HepG2 (cell line): ENCODE results near the gene GALNTL6. TPM values are rescaled to one million over a fixed set of nuclear protein-coding genes. Genes with fewer than 3 reads are reported as not detected.

ENCODE experiments used
- ATAC-seq: fragments of 200-7000 bp; cut with Tn5 transposase; 3 replicates; pipeline ENCODE4 v1.9.1; 2020; ENCODE audit warnings: mild to moderate bottlenecking, moderate library complexity
- BruUV-seq: library from RNA; stranded (reverse); fragments of 400-500 nt; replicated peaks from 2 replicates; lab custom pipeline; 2021; lab: Mats Ljungman, UMichigan
- CTCF ChIA-PET: fragments of 300-600 bp; formaldehyde crosslinking; extraction: SDS; loops from one replicate; lab custom pipeline; 2021; ENCODE audit warnings: low total read pairs, inconsistent platforms, low intra/inter-chr PET ratio; lab: Yijun Ruan, JAX
- POLR2A ChIA-PET: fragments of 350-600 bp; sonication (Branson Sonifier 250); formaldehyde crosslinking; loops from one replicate; lab custom pipeline; 2020; ENCODE audit warnings: antibody characterized with exemption, inconsistent platforms; lab: Yijun Ruan, JAX
- DNase-seq: peaks from one replicate; pipeline ENCODE4 v3.0.0-alpha.2; 2015; ENCODE audit warnings: low spot score
- FAIRE-seq: peaks from 3 replicates; lab custom pipeline; 2011; peaks lifted over from hg19 to GRCh38; lab: Jason Lieb, UNC
- H2AFZ ChIP-seq: one replicate; pipeline ENCODE4 v1.6.1; 2011; ENCODE audit warnings: low read length, inconsistent platforms
- H3K27ac ChIP-seq: fragments of 300-600 bp; 3 replicates; pipeline ENCODE4 v1.8.0; 2011; ENCODE audit warnings: mixed run types, mild to moderate bottlenecking, mixed read lengths, low read length, inconsistent platforms; ENCODE audit not compliant: insufficient read depth; ENCODE audit errors: extremely low read length
- H3K27me3 ChIP-seq, 2 experiments: fragments of 200-600 bp in 1 of 2; 2 replicates in 1 of 2; 3 replicates in 1 of 2; pipeline versions ENCODE4 v1.6.0 to v1.8.0; 2011; ENCODE audit warnings: low read length in 2 of 2, mild to moderate bottlenecking in 2 of 2, moderate library complexity in 2 of 2, inconsistent platforms in 1 of 2; ENCODE audit not compliant: insufficient read depth in 2 of 2, control insufficient read depth in 1 of 2
- H3K36me3 ChIP-seq, 2 experiments: fragments of 200-600 bp in 1 of 2; replicated peaks in 1 of 2; 2 replicates in 1 of 2; 3 replicates in 1 of 2; pipeline versions ENCODE4 v1.5.1 to v1.8.0; 2011; ENCODE audit warnings: low read length in 2 of 2, inconsistent platforms in 1 of 2; ENCODE audit not compliant: insufficient read depth in 2 of 2, control insufficient read depth in 1 of 2
- H3K4me1 ChIP-seq: 2 replicates; pipeline ENCODE4 v1.5.1; 2012; ENCODE audit warnings: low read length, inconsistent platforms; ENCODE audit not compliant: insufficient read depth
- H3K4me2 ChIP-seq: 2 replicates; pipeline ENCODE4 v1.6.0; 2011; ENCODE audit warnings: low read depth, low read length, inconsistent platforms
- H3K4me3 ChIP-seq, 3 experiments: fragments of 200-600 bp in 1 of 3; sonication (generic), shearing (Covaris generic) in 1 of 3; replicated peaks in 1 of 3; 2 replicates each; pipeline ENCODE4 v1.5.1; 2011 to 2016; ENCODE audit warnings: low read length in 3 of 3, inconsistent platforms in 2 of 3, low read depth in 2 of 3, mild to moderate bottlenecking in 2 of 3, control low read depth in 1 of 3, mixed read lengths in 1 of 3; ENCODE audit not compliant: insufficient read depth in 1 of 3
- H3K79me2 ChIP-seq: one replicate; pipeline ENCODE4 v1.6.1; 2011; ENCODE audit warnings: low read length, inconsistent platforms; ENCODE audit not compliant: insufficient read depth
- H3K9ac ChIP-seq: 2 replicates; pipeline ENCODE4 v1.6.0; 2011; ENCODE audit warnings: mild to moderate bottlenecking, low read depth, low read length, inconsistent platforms; ENCODE audit not compliant: insufficient read depth
- H3K9me3 ChIP-seq: 2 replicates; pipeline ENCODE4 v1.5.1; 2012; ENCODE audit warnings: mild to moderate bottlenecking, low read length
- H4K20me1 ChIP-seq: 2 replicates; pipeline ENCODE4 v1.6.0; 2011; ENCODE audit warnings: inconsistent platforms, mild to moderate bottlenecking, low read length, moderate library complexity; ENCODE audit not compliant: insufficient read depth
- ATAD3A ChIP-seq: sonication (generic); formaldehyde crosslinking; IDR thresholded peaks from 2 replicates; pipeline ENCODE4 v1.4.0; 2020; ENCODE audit warnings: missing genetic modification reagents
- DNMT3B ChIP-seq: conservative IDR thresholded peaks from 2 replicates; pipeline ENCODE4 v1.6.1; 2016; ENCODE audit warnings: missing biosample characterization, control low read depth
- EEA1 ChIP-seq: sonication (generic); formaldehyde crosslinking; IDR thresholded peaks from 2 replicates; pipeline ENCODE4 v1.5.1; 2020; ENCODE audit warnings: mild to moderate bottlenecking, missing genetic modification reagents, borderline replicate concordance
- ISL2 ChIP-seq: sonication (generic); formaldehyde crosslinking; IDR thresholded peaks from 2 replicates; pipeline ENCODE4 v1.5.0; 2020; ENCODE audit warnings: missing genetic modification reagents
- SIN3A ChIP-seq: IDR thresholded peaks from 2 replicates; pipeline ENCODE4 v1.6.1; 2011; ENCODE audit warnings: low read depth, mild to moderate bottlenecking, control low read depth, low read length, borderline replicate concordance
- ZNF331 ChIP-seq: sonication (generic); formaldehyde crosslinking; IDR thresholded peaks from 2 replicates; pipeline ENCODE4 v1.4.0; 2020; ENCODE audit warnings: missing genetic modification reagents
- ZNF382 ChIP-seq: sonication (generic); formaldehyde crosslinking; IDR thresholded peaks from 2 replicates; pipeline ENCODE4 v1.5.0; 2020; ENCODE audit warnings: missing genetic modification reagents, mild to moderate bottlenecking, borderline replicate concordance
- ZNF550 ChIP-seq: sonication (generic); formaldehyde crosslinking; IDR thresholded peaks from 2 replicates; pipeline ENCODE4 v1.4.0; 2020; ENCODE audit warnings: mild to moderate bottlenecking, missing genetic modification reagents, borderline replicate concordance
- ZNF629 ChIP-seq: sonication (generic); formaldehyde crosslinking; conservative IDR thresholded peaks from 2 replicates; pipeline ENCODE4 v1.5.0; 2020; ENCODE audit warnings: missing genetic modification reagents
- WGBS: methylation state at CpG from one replicate; pipeline ENCODE4 v1.1.6; 2017; ENCODE audit warnings: low lambda C conversion rate; 5-methylcytosine and 5-hydroxymethylcytosine counted together
- in situ Hi-C: cut with HindIII; loops from 2 replicates; pipeline ENCODE4 v1.10.0; 2017; ENCODE audit warnings: low pct_unique_long_range_greater_than_20kb; ENCODE audit not compliant: extremely low pct_ligation_motif_present
- intact Hi-C: fragments of 100-400 bp; cut with micrococcal nuclease; formaldehyde crosslinking; loops from one replicate; pipeline ENCODE4 v1.10.0; 2022; ENCODE audit not compliant: unreplicated experiment
- polyA plus RNA-seq, 8 experiments: library from polyadenylated mRNA; depleted of rRNA in 3 of 8; stranded (reverse) in 7 of 8; unstranded in 1 of 8; fragments of >200 nt; fragmentation: Illumina TruSeq in 4 of 8; extraction: Trizol in 4 of 8; gene quantifications; 2 replicates each; pipeline versions ENCODE4 v1.2.1 to v1.2.3, GENCODE V29; 2011 to 2016; ENCODE audit warnings: low read depth in 4 of 8, missing spikeins in 1 of 8, mixed read lengths in 1 of 8; ENCODE audit not compliant: insufficient read depth in 1 of 8
- total RNA-seq, 5 experiments: library from RNA; depleted of rRNA; stranded (reverse); fragments of >200 nt; fragmentation: Illumina TruSeq; extraction: Trizol; gene quantifications; 2 replicates each; pipeline ENCODE4 v1.2.3, GENCODE V29; 2016; ENCODE audit warnings: low read depth in 1 of 5
- TF ChIP-seq, protein P1 (sequence below): sonication (generic); formaldehyde crosslinking; IDR thresholded peaks from 2 replicates; pipeline ENCODE4 v1.4.0; 2020; ENCODE audit warnings: low read depth, missing genetic modification reagents
- TF ChIP-seq, protein P2 (sequence below): sonication (generic); formaldehyde crosslinking; IDR thresholded peaks from 2 replicates; pipeline ENCODE4 v1.4.0; 2020; ENCODE audit warnings: missing genetic modification reagents
- TF ChIP-seq, protein P3 (sequence below): sonication (generic); formaldehyde crosslinking; IDR thresholded peaks from 2 replicates; pipeline ENCODE4 v1.4.0; 2020; ENCODE audit warnings: mild to moderate bottlenecking, missing genetic modification reagents
- TF ChIP-seq, protein P4 (sequence below): sonication (generic); formaldehyde crosslinking; IDR thresholded peaks from 2 replicates; pipeline ENCODE4 v1.4.0; 2020; ENCODE audit warnings: mild to moderate bottlenecking, missing genetic modification reagents, borderline replicate concordance

GALNTL6 gene
- total and polyA plus RNA-seq, 2 of the 13 experiments (the other 11 are each of a cell fraction or from before 2014, with no cell fraction given): not detected

DNA sequence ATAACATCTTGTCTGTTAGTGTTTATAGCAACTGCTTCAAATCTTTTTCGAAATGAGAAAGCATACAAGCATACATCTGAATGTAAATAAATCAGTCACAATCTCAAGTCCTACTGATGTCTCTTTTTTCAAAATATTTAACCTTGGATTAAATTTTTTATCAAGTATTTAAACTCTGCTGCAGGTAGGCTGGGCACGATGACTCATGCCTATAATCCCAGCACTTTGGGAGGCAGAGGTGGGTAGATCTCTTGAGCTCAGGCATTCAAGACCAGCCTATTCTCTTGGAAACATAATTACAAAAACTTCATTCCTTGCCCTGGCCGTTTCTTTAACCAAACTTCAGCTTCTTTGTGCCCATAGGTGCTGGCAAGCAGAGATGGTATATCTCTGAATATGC lies 815.1 kb downstream of the GALNTL6 start:
- BruUV-seq: no TSS peak
- Histone ChIP-seq H3K9ac (no peak overlapping the region), H3K4me3 (no peak overlapping the region), H3K4me2 (no peak overlapping the region), H2AFZ (no peak overlapping the region), H4K20me1 (no peaks in the 10 kb centered on the region), H3K79me2 (no peaks in the 10 kb centered on the region), H3K9me3 (peaks cover 42% of the 10 kb centered on the region), H3K27me3 (no peaks in the 10 kb centered on the region), H3K36me3 (no peaks in the 10 kb centered on the region), H3K27ac (no peak overlapping the region), H3K4me1 (no peaks in the 10 kb centered on the region)
- in situ Hi-C loops: no loop called here
- under 1% methylated on average over 3 of the region's 3 CpGs for WGBS
- FAIRE-seq: no peak
- ChIA-PET CTCF (no interaction called here), POLR2A (no interaction called here)
- no peak for DNase-seq
- no peak for ATAC-seq
- intact Hi-C loops: no loop called here
- TF ChIP-seq, protein P1, sequence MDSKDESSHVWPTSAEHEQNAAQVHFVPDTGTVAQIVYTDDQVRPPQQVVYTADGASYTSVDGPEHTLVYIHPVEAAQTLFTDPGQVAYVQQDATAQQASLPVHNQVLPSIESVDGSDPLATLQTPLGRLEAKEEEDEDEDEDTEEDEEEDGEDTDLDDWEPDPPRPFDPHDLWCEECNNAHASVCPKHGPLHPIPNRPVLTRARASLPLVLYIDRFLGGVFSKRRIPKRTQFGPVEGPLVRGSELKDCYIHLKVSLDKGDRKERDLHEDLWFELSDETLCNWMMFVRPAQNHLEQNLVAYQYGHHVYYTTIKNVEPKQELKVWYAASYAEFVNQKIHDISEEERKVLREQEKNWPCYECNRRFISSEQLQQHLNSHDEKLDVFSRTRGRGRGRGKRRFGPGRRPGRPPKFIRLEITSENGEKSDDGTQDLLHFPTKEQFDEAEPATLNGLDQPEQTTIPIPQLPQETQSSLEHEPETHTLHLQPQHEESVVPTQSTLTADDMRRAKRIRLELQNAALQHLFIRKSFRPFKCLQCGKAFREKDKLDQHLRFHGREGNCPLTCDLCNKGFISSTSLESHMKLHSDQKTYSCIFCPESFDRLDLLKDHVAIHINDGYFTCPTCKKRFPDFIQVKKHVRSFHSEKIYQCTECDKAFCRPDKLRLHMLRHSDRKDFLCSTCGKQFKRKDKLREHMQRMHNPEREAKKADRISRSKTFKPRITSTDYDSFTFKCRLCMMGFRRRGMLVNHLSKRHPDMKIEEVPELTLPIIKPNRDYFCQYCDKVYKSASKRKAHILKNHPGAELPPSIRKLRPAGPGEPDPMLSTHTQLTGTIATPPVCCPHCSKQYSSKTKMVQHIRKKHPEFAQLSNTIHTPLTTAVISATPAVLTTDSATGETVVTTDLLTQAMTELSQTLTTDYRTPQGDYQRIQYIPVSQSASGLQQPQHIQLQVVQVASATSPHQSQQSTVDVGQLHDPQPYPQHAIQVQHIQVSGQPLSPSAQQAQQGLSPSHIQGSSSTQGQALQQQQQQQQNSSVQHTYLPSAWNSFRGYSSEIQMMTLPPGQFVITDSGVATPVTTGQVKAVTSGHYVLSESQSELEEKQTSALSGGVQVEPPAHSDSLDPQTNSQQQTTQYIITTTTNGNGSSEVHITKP (CRISPR knock-in tag): no peak
- no peak for TF ChIP-seq SIN3A
- TF ChIP-seq ISL2 (CRISPR knock-in tag): no peak
- no peak for TF ChIP-seq DNMT3B
- TF ChIP-seq ZNF550 (CRISPR knock-in tag): no peak
- TF ChIP-seq, protein P2, sequence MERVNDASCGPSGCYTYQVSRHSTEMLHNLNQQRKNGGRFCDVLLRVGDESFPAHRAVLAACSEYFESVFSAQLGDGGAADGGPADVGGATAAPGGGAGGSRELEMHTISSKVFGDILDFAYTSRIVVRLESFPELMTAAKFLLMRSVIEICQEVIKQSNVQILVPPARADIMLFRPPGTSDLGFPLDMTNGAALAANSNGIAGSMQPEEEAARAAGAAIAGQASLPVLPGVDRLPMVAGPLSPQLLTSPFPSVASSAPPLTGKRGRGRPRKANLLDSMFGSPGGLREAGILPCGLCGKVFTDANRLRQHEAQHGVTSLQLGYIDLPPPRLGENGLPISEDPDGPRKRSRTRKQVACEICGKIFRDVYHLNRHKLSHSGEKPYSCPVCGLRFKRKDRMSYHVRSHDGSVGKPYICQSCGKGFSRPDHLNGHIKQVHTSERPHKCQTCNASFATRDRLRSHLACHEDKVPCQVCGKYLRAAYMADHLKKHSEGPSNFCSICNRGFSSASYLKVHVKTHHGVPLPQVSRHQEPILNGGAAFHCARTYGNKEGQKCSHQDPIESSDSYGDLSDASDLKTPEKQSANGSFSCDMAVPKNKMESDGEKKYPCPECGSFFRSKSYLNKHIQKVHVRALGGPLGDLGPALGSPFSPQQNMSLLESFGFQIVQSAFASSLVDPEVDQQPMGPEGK (CRISPR knock-in tag): no peak
- TF ChIP-seq ATAD3A: no peak
- no peak for TF ChIP-seq ZNF331 (CRISPR knock-in tag)
- TF ChIP-seq, protein P3, sequence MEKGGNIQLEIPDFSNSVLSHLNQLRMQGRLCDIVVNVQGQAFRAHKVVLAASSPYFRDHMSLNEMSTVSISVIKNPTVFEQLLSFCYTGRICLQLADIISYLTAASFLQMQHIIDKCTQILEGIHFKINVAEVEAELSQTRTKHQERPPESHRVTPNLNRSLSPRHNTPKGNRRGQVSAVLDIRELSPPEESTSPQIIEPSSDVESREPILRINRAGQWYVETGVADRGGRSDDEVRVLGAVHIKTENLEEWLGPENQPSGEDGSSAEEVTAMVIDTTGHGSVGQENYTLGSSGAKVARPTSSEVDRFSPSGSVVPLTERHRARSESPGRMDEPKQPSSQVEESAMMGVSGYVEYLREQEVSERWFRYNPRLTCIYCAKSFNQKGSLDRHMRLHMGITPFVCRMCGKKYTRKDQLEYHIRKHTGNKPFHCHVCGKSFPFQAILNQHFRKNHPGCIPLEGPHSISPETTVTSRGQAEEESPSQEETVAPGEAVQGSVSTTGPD: no peak
- no peak for TF ChIP-seq ZNF629 (CRISPR knock-in tag)
- TF ChIP-seq, protein P4, sequence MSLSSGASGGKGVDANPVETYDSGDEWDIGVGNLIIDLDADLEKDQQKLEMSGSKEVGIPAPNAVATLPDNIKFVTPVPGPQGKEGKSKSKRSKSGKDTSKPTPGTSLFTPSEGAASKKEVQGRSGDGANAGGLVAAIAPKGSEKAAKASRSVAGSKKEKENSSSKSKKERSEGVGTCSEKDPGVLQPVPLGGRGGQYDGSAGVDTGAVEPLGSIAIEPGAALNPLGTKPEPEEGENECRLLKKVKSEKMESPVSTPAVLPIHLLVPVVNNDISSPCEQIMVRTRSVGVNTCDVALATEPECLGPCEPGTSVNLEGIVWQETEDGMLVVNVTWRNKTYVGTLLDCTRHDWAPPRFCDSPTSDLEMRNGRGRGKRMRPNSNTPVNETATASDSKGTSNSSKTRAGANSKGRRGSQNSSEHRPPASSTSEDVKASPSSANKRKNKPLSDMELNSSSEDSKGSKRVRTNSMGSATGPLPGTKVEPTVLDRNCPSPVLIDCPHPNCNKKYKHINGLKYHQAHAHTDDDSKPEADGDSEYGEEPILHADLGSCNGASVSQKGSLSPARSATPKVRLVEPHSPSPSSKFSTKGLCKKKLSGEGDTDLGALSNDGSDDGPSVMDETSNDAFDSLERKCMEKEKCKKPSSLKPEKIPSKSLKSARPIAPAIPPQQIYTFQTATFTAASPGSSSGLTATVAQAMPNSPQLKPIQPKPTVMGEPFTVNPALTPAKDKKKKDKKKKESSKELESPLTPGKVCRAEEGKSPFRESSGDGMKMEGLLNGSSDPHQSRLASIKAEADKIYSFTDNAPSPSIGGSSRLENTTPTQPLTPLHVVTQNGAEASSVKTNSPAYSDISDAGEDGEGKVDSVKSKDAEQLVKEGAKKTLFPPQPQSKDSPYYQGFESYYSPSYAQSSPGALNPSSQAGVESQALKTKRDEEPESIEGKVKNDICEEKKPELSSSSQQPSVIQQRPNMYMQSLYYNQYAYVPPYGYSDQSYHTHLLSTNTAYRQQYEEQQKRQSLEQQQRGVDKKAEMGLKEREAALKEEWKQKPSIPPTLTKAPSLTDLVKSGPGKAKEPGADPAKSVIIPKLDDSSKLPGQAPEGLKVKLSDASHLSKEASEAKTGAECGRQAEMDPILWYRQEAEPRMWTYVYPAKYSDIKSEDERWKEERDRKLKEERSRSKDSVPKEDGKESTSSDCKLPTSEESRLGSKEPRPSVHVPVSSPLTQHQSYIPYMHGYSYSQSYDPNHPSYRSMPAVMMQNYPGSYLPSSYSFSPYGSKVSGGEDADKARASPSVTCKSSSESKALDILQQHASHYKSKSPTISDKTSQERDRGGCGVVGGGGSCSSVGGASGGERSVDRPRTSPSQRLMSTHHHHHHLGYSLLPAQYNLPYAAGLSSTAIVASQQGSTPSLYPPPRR: no peak
- no peak for TF ChIP-seq ZNF382 (CRISPR knock-in tag)
- TF ChIP-seq EEA1: no peak
